ENCODE measurements around the gene SMIM10. TPM values are rescaled to one million over a fixed set of nuclear protein-coding genes. Genes with fewer than 3 reads are reported as not detected.
A peak's percentile ranks its signal among the peaks of the same experiment; 100 is the strongest.
"Not testable (repeated sequence)": the region's sequence is repeated elsewhere in the genome, so short reads cannot be mapped to it uniquely, and the experiment has no call there.

SMIM10 gene
- total RNA-seq, 2 experiments from 2014 or later = 0.35 to 0.38 TPM

DNA sequence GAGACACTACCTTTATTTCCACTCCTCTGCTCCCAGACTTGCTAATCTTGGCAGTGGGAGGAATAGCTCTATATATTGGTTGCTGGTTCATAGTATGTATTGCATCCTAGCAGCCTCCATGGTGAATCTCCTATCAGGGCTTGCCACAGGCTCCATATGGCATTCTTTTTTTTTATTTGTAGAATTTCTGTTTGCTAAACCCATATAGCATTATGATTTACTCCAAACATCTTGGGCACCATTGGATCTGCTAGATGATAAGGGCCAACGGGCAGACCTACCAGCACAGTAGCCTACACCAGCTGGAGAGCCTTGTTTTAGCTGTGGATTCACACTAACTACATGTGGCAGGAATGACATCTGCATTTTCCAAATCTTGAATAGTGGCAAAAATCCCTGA, 6.9 kb downstream of the SMIM10 start:
- CTCF ChIA-PET = no interaction called here
- Mint-ChIP-seq H3K27me3 (peaks cover 3% of the 10 kb centered on the region), H3K4me3 (no peak overlapping the region), H3K4me1 (peaks cover 3% of the 10 kb centered on the region), H3K36me3 (ENCODE audit: low read depth) (no peaks in the 10 kb centered on the region), H3K9me3 (no peaks in the 10 kb centered on the region), H3K27ac (no peak overlapping the region)
- POLR2A ChIA-PET = no interaction called here
- DNase-seq = no peak

DNA sequence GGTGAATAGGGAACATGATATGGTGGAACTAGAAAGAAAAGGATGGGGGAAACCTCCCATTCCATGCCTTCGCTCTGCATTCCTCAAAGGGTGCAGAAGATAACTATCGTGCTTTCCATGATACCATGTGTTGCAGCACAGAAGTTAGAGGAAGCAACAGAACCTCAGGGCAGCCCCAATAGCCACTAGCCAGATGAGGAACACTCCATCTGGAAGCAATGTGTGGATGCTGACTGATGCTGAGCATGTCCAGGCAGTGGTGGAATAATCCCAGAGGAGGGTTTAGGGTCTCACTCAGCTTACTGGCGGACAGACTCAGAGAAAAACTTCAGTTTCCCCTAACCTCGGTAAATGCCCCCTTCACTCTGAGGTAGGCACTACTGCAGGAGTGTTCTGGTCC, 7.5 kb downstream of the SMIM10 start:
- no peak for DNase-seq
- H3K27ac Mint-ChIP-seq = no peak overlapping the region
- POLR2A ChIA-PET = no interaction called here
- no peaks in the 10 kb centered on the region for H3K9me3 Mint-ChIP-seq
- no peak overlapping the region for H3K4me3 Mint-ChIP-seq
- peaks cover 3% of the 10 kb centered on the region for H3K27me3 Mint-ChIP-seq
- peaks cover 3% of the 10 kb centered on the region for H3K4me1 Mint-ChIP-seq
- CTCF ChIA-PET = no interaction called here
- no peaks in the 10 kb centered on the region for H3K36me3 Mint-ChIP-seq (ENCODE audit: low read depth)

DNA sequence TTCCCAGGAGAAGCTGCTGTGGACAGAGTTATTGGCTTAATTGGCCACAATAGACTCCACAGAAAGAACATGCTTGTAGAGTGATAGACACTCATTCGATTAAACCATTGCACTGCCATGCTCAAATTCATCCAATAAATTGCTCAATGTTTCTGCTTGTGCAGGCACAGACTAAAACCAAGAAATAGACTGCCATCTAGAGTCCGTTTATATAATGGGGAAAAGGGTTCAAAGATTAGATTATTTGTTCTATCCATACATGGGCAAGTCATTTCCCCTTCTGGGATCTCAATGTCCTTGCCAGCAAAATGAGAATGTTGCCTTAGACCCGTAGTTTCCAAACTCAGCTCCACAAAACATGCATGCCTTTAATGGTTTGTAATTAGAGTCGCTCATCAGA, 8.7 kb downstream of the SMIM10 start:
- no peak for DNase-seq
- H3K27me3 Mint-ChIP-seq = peaks cover 3% of the 10 kb centered on the region
- H3K4me3 Mint-ChIP-seq = no peak overlapping the region
- POLR2A ChIA-PET = no interaction called here
- no peaks in the 10 kb centered on the region for H3K36me3 Mint-ChIP-seq (ENCODE audit: low read depth)
- no peak overlapping the region for H3K27ac Mint-ChIP-seq
- H3K9me3 Mint-ChIP-seq = no peaks in the 10 kb centered on the region
- peaks cover 12% of the 10 kb centered on the region for H3K4me1 Mint-ChIP-seq
- CTCF ChIA-PET = interaction anchor here (0.6 to 1.1 kb wide), 3 partner anchors 11 to 87 kb away, joined by 3 read pairs; no protein-coding TSS in a partner anchor

DNA sequence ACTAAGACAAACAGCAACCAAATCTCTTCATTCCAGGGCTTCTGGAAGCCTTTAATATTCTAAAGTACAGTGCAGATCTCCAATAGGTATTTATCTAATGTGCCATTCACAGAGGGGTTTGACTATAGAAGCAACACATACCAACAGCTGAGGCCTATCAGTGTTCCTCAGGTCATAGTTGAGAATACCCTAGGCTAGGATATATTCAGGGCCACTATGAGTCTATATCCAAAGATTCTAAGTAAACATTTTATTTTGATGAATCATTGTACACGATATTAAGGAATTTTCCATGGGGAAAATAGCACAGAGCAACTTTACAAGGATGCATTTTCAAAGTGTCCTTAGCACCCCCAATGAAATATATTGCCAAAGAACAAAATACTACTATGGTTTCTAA, 9.7 kb downstream of the SMIM10 start:
- no peak overlapping the region for H3K27ac Mint-ChIP-seq
- no peaks in the 10 kb centered on the region for H3K9me3 Mint-ChIP-seq
- ChIA-PET POLR2A (no interaction called here), CTCF (interaction anchor here (1.1 kb wide), 2 partner anchors 12 to 35 kb away, joined by 3 read pairs; no protein-coding TSS in a partner anchor)
- H3K4me1 Mint-ChIP-seq = peaks cover 12% of the 10 kb centered on the region
- peaks cover 3% of the 10 kb centered on the region for H3K27me3 Mint-ChIP-seq
- H3K36me3 Mint-ChIP-seq (ENCODE audit: low read depth) = no peaks in the 10 kb centered on the region
- no peak overlapping the region for H3K4me3 Mint-ChIP-seq
- DNase-seq = no peak

DNA sequence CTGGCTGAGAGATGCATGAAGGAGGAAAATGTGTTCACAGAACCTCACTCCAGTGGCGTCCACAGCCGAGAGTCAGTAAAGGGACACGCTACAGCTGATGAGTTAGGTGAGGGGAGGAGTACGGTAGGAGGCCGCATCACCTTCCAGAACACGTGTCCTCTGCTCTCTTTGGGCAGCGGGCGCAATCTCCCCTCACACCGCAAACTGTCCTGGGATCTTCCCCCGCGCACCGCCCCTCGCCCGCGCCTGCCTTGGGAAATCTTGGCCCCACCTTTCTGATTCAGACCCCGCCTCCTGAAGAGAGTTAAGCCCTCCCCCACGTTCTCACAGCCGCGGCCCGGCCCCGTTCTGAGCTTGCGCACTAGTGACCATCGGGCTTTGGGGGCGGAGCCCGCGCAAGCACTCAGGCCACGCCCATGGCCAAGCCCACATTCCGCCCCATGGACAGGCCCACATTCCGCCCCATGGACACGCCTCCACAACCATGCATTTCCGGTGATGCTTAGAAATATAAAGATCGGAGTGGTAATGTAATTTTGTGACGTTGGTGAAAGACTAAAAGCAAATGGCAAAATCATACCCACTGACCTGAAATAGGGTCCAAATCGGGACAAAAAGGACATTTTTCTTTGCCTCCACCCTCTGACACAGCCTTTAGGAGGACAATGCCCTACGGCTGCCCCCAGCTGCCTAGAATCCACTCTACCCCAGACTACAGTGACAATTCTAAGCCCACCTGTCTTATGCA, 13.3 kb downstream of the SMIM10 start:
- peak; percentile 93 for DNase-seq
- peak overlapping the region; percentile 12 for H3K27ac Mint-ChIP-seq
- ChIA-PET POLR2A (no interaction called here), CTCF (interaction anchor here (2.0 kb wide), 1 partner anchor 82 kb away, joined by 6 read pairs; no protein-coding TSS in a partner anchor)
- H3K27me3 Mint-ChIP-seq = peaks cover 2% of the 10 kb centered on the region
- H3K4me3 Mint-ChIP-seq = peak overlapping the region; percentile 69
- H3K4me1 Mint-ChIP-seq = peaks cover 12% of the 10 kb centered on the region
- no peaks in the 10 kb centered on the region for H3K36me3 Mint-ChIP-seq (ENCODE audit: low read depth)
- H3K9me3 Mint-ChIP-seq = no peaks in the 10 kb centered on the region

DNA sequence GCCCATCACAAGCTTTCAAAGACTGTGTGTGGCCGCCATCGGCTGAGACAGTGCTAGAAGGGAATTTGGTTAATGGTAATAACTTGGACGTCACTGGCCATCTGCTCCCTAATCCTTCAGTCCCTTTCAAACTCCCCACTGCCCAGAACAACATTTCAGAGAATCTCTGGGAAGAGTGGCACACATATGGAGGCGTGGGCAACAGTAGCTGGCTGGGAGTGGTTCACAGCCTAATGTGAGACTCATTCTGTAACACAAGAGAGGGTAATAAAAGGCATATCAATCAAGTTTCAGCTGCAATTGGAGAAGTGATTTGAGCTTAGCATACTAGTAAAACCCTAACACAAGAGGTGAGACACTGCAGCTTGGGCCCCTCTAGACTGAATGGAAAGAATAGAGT, 15.4 kb downstream of the SMIM10 start:
- no peak overlapping the region for H3K4me3 Mint-ChIP-seq
- H3K27me3 Mint-ChIP-seq = peaks cover 2% of the 10 kb centered on the region
- H3K27ac Mint-ChIP-seq = no peak overlapping the region
- peaks cover 12% of the 10 kb centered on the region for H3K4me1 Mint-ChIP-seq
- no peak for DNase-seq
- H3K36me3 Mint-ChIP-seq (ENCODE audit: low read depth) = no peaks in the 10 kb centered on the region
- ChIA-PET POLR2A (no interaction called here), CTCF (no interaction called here)
- no peaks in the 10 kb centered on the region for H3K9me3 Mint-ChIP-seq

DNA sequence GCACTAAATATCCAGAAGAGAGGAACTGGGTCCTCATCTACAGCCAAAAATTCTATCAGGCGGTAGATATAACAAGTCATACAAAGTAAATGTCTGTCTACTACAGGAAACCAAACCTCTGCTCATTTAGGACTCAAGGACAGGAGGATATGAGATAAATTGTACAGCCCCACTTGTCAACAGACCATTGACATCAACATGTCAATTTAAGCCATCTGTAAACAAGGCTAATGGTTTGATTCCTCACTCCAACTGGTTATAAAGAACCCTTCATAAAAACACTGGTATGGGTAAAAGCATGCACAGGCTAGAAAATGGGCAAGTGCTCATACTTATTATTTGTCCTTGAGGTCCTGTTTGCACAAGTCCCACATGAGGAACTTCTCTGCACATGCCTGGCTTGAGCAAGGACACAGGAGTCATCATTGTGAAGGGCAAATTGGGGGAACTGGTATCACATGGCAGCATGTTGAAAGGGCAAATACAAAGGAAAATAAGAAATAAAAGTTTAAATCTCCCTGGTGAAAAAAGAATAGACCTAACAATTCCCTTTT, 18.3 kb downstream of the SMIM10 start:
- peaks cover 3% of the 10 kb centered on the region for H3K4me1 Mint-ChIP-seq
- no peaks in the 10 kb centered on the region for H3K36me3 Mint-ChIP-seq (ENCODE audit: low read depth)
- peaks cover 3% of the 10 kb centered on the region for H3K27me3 Mint-ChIP-seq
- ChIA-PET CTCF (no interaction called here), POLR2A (no interaction called here)
- no peak overlapping the region for H3K27ac Mint-ChIP-seq
- no peak for DNase-seq
- no peaks in the 10 kb centered on the region for H3K9me3 Mint-ChIP-seq
- H3K4me3 Mint-ChIP-seq = no peak overlapping the region

DNA sequence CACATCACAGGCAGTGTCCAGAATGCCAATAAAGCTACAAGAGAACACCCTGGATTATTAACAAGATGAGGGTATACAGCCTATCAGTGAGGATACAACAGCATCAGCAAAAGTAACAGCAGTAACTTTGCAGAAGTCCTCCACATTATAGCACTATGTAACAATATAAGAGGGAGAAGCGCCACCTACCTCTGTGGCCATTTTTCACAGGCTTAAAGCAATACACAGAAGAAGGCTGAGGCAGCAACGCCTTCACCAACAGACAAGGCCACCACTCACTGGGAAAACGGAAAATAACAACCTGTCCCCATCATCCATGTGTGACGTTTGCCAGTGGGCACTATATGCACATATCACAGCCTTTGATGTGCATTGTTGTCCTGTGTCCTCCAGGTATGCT, 19.0 kb downstream of the SMIM10 start:
- DNase-seq = no peak
- Mint-ChIP-seq H3K27me3 (peaks cover 3% of the 10 kb centered on the region), H3K36me3 (ENCODE audit: low read depth) (no peaks in the 10 kb centered on the region), H3K4me3 (no peak overlapping the region), H3K9me3 (no peaks in the 10 kb centered on the region), H3K4me1 (no peaks in the 10 kb centered on the region), H3K27ac (no peak overlapping the region)
- ChIA-PET CTCF (no interaction called here), POLR2A (no interaction called here)

DNA sequence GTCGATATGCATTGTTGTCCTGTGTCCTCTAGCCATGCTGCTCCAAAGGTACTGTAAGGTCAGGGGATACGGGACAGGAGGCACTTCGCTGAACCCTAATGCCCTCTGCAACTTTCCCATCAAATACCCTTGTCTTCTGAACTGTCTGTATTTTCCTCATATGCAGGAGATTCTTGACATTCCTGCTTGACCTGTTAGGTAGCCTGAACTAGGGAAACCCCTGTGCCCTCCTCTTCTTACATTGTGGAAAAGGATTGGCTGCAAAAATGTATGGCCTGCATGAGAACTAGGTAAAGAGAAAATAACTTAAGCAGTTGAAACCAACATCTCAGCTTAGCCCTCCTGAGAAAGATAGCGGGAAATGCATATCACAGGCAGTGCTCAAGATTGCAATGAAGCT, 20.1 kb downstream of the SMIM10 start:
- Mint-ChIP-seq H3K27ac (no peak overlapping the region), H3K9me3 (no peaks in the 10 kb centered on the region), H3K4me3 (no peak overlapping the region), H3K36me3 (ENCODE audit: low read depth) (no peaks in the 10 kb centered on the region), H3K27me3 (peaks cover 3% of the 10 kb centered on the region), H3K4me1 (no peaks in the 10 kb centered on the region)
- no peak for DNase-seq
- ChIA-PET POLR2A (no interaction called here), CTCF (no interaction called here)

DNA sequence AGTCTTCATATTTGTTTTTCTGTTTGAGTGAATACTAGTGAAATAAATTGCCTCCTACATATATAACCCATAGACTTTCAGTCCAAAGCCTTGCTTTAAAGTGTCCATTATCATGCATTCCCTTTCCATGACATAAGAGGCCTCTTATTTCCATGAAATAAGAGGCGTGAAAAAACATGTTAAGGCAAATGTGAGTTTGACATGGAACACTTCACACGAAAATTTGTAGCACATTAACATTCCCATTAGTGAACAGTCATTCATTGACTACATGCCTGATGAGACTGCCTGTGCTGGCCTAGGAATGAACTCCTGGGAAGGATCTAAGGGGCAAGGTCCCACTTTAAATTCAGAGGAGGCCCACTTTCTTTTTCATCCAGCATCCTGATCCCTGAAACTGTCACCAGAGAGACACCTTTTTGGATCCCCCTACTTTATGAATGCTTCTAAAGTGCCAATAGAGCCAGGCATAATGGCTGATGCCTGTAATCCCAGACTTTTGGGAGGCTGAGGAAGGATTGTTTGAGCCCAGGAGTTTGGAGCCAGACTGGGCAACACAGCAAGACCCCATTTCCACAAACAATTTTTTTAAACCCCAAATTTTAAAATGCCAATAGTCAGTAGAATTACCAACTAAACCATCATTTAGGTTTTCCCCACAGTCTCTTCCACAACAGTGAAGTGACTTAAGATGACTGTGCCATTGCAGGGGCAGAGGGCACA, 24.9 kb downstream of the SMIM10 start:
- Mint-ChIP-seq H3K36me3 (ENCODE audit: low read depth) (no peaks in the 10 kb centered on the region), H3K9me3 (no peaks in the 10 kb centered on the region), H3K27me3 (peaks cover 13% of the 10 kb centered on the region), H3K4me3 (no peak overlapping the region), H3K4me1 (no peaks in the 10 kb centered on the region), H3K27ac (no peak overlapping the region)
- no peak for DNase-seq
- CTCF ChIA-PET = no interaction called here
- POLR2A ChIA-PET = no interaction called here

DNA sequence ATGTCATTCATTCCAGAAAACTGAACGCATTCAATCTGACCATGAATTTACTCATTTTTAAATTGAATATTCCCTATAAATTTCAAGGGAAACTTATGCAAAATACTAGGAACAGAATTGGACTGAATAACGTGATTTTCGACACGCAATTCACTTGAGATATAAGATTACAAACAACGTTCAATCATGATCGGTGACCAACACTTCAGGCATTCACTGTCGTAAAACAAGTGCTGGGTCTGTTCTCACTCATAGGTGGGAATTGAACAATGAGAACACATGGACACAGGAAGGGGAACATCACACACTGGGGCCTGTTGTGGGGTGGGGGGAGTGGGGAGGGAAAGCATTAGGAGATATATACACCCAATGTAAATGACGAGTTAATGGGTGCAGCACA, 29.1 kb downstream of the SMIM10 start:
- H3K4me3 Mint-ChIP-seq; POLR2A ChIA-PET; H3K9me3 Mint-ChIP-seq; DNase-seq; CTCF ChIA-PET; H3K27ac Mint-ChIP-seq; H3K36me3 Mint-ChIP-seq (ENCODE audit: low read depth): not testable (repeated sequence)
- H3K4me1 Mint-ChIP-seq = peaks cover 13% of the 10 kb centered on the region
- peaks cover 39% of the 10 kb centered on the region for H3K27me3 Mint-ChIP-seq

DNA sequence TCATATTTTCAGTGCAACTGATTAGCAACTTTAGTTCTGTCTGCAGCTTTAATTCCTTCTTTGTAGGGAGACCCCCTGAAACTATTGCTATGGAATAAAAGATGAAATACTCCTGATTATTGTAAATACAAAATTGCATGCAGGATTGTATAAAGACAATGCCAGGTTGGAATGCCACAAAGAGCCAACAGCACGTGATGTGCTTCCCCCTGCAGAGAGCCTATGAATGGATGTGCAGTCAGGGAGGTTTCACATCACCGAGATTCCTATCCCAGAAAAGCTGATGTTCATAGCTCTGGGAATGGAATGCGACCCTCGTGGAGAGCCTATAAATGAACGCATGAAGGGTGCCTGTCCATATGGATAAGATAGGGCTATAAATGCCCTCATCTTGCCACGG, 33.0 kb downstream of the SMIM10 start:
- POLR2A ChIA-PET; H3K9me3 Mint-ChIP-seq; H3K36me3 Mint-ChIP-seq (ENCODE audit: low read depth); H3K4me3 Mint-ChIP-seq; DNase-seq; CTCF ChIA-PET; H3K27ac Mint-ChIP-seq: not testable (repeated sequence)
- Mint-ChIP-seq H3K4me1 (peaks cover 13% of the 10 kb centered on the region), H3K27me3 (peaks cover 47% of the 10 kb centered on the region)

DNA sequence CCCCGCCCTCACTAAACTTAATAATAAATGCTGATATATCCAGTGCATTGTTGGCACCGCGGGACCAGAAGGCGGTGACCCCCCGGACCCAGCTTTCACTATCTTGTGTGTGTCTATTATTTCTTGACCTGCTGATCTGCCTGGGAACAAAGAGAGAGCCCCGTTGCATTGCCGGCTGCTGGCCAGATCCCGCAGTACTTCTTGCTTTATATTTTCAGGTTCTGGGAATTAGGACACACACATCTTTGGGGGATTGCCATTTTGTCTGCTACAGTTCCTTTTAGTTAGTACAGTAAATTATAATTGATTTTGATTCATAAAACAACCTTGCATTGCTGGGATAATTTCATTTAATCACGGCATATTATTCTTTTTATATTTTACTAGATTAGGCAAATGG, 33.7 kb downstream of the SMIM10 start:
- Mint-ChIP-seq H3K27ac (no peak overlapping the region), H3K9me3 (no peaks in the 10 kb centered on the region), H3K4me3 (no peak overlapping the region), H3K27me3 (peaks cover 47% of the 10 kb centered on the region), H3K4me1 (peaks cover 13% of the 10 kb centered on the region), H3K36me3 (ENCODE audit: low read depth) (no peaks in the 10 kb centered on the region)
- POLR2A ChIA-PET = no interaction called here
- CTCF ChIA-PET = no interaction called here
- DNase-seq = no peak

Data from activated CD4-positive, alpha-beta memory T cell treated with anti-CD3 and anti-CD28 coated beads, Interleukin-2, amount 10 ng/mL, durations not matched to agents 7 days and 5 days (primary cell).